SK-N-SH (cell line): Measurements from ENCODE around the gene ZPBP. TPM values are rescaled to one million over a fixed set of nuclear protein-coding genes. Genes with fewer than 3 reads are reported as not detected.

Experiments used
- CTCF ChIA-PET: fragments of 300-600, 350-600 bp; formaldehyde crosslinking; extraction: SDS; loops from one replicate; lab custom pipeline; 2021; lab: Yijun Ruan, JAX
- POLR2A ChIA-PET: fragments of 350-600 bp; sonication (Branson Sonifier 250); formaldehyde crosslinking; extraction: SDS; loops from one replicate; lab custom pipeline; 2020; ENCODE audit warnings: antibody characterized with exemption, inconsistent platforms; lab: Yijun Ruan, JAX
- DNase-seq: peaks from one replicate; pipeline ENCODE4 v3.0.0; 2012
- H2AFZ ChIP-seq: fragments of 200-600 bp; sonication (generic); 2 replicates; pipeline ENCODE4 v1.8.1; 2016; ENCODE audit warnings: antibody characterized with exemption, mild to moderate bottlenecking, low read depth
- H3F3A ChIP-seq: fragments of 200-600 bp; sonication (generic); replicated peaks from 2 replicates; pipeline ENCODE3; 2016; ENCODE audit warnings: antibody characterized with exemption, mild to moderate bottlenecking; ENCODE audit not compliant: insufficient read depth
- H3K27ac ChIP-seq, 2 experiments: fragments of 200-500 bp in 1 of 2; fragments of 200-600 bp in 1 of 2; sonication (Bioruptor generic) in 1 of 2; sonication (generic), shearing (Covaris generic) in 1 of 2; 2 replicates each; pipeline versions ENCODE4 v1.5.1 to v1.6.1; 2014 to 2016; ENCODE audit warnings: low read depth in 2 of 2, inconsistent platforms in 1 of 2, low read length in 1 of 2, mild to moderate bottlenecking in 1 of 2, mixed read lengths in 1 of 2
- H3K27me3 ChIP-seq: fragments of 200-600 bp; sonication (generic), shearing (Covaris generic); 2 replicates; pipeline ENCODE4 v1.6.1; 2016; ENCODE audit warnings: mixed run types; ENCODE audit not compliant: insufficient read depth
- H3K36me3 ChIP-seq, 2 experiments: fragments of 200-500 bp in 1 of 2; fragments of 200-600 bp in 1 of 2; sonication (Bioruptor generic) in 1 of 2; sonication (generic) in 1 of 2; replicated peaks in 1 of 2; 2 replicates each; pipeline versions ENCODE3 to v1.5.1; 2014 to 2016; ENCODE audit warnings: low read length in 1 of 2, mild to moderate bottlenecking in 1 of 2; ENCODE audit not compliant: insufficient read depth in 2 of 2, control insufficient read depth in 1 of 2
- H3K4me1 ChIP-seq, 2 experiments: fragments of 200-500 bp in 1 of 2; fragments of 200-600 bp in 1 of 2; sonication (Bioruptor generic) in 1 of 2; sonication (generic), shearing (Covaris generic) in 1 of 2; 2 replicates each; pipeline versions ENCODE4 v1.5.1 to v1.6.1; 2014 to 2016; ENCODE audit warnings: low read depth in 1 of 2, low read length in 1 of 2, mixed run types in 1 of 2; ENCODE audit not compliant: insufficient read depth in 2 of 2, control insufficient read depth in 1 of 2
- H3K4me2 ChIP-seq: fragments of 200-600 bp; sonication (generic), shearing (Covaris generic); 2 replicates; pipeline ENCODE4 v1.6.1; 2017; ENCODE audit warnings: mixed run types
- H3K4me3 ChIP-seq, 2 experiments: fragments of 200-500 bp in 1 of 2; fragments of 200-600 bp in 1 of 2; sonication (Bioruptor generic) in 1 of 2; sonication (generic), shearing (Covaris generic) in 1 of 2; 2 replicates each; pipeline versions ENCODE4 v1.5.1 to v1.8.1; 2014 to 2016; ENCODE audit warnings: low read depth in 2 of 2, inconsistent platforms in 1 of 2, low read length in 1 of 2, mild to moderate bottlenecking in 1 of 2, mixed read lengths in 1 of 2, moderate library complexity in 1 of 2
- H3K79me2 ChIP-seq: fragments of 200-600 bp; sonication (generic); 2 replicates; pipeline ENCODE4 v1.8.1; 2017; ENCODE audit warnings: mild to moderate bottlenecking; ENCODE audit not compliant: insufficient read depth
- H3K9ac ChIP-seq: fragments of 200-600 bp; sonication (generic); 2 replicates; pipeline ENCODE4 v1.6.1; 2017; ENCODE audit warnings: mixed run types
- H3K9me2 ChIP-seq: fragments of 200-600 bp; sonication (generic); 2 replicates; pipeline ENCODE4 v1.6.1; 2017; ENCODE audit warnings: mixed run types
- H3K9me3 ChIP-seq: fragments of 200-600 bp; sonication (generic); 2 replicates; pipeline ENCODE4 v1.6.1; 2017; ENCODE audit warnings: mixed run types, mild to moderate bottlenecking, moderate library complexity
- H4K20me1 ChIP-seq: fragments of 200-600 bp; sonication (generic); 2 replicates; pipeline ENCODE4 v1.6.1; 2017; ENCODE audit warnings: mild to moderate bottlenecking, mixed run types; ENCODE audit not compliant: insufficient read depth
- CHD2 ChIP-seq: fragments of 150-350 bp; IDR thresholded peaks from 2 replicates; pipeline ENCODE4 v1.6.1; 2018; ENCODE audit warnings: low read length; ENCODE audit not compliant: partially characterized antibody
- EP300 ChIP-seq, 2 experiments: IDR thresholded peaks; 2 replicates each; pipeline versions ENCODE4 v1.4.0 to v1.6.1; 2012; ENCODE audit warnings: borderline replicate concordance in 1 of 2, low read depth in 1 of 2, low read length in 1 of 2
- EZH2phosphoT487 ChIP-seq: fragments of 200-600 bp; sonication (generic); IDR thresholded peaks from 2 replicates; pipeline ENCODE4 v1.6.1; 2017; ENCODE audit warnings: low read depth, mixed run types, mild to moderate bottlenecking, antibody characterized with exemption, moderate library complexity, borderline replicate concordance
- FOXM1 ChIP-seq: IDR thresholded peaks from 2 replicates; pipeline ENCODE4 v1.4.0; 2012; ENCODE audit warnings: low read depth, mild to moderate bottlenecking
- MEF2A ChIP-seq: IDR thresholded peaks from 2 replicates; pipeline ENCODE4 v1.4.0; 2012; ENCODE audit warnings: low read depth, borderline replicate concordance
- POLR2AphosphoS5 ChIP-seq: IDR thresholded peaks from 2 replicates; pipeline ENCODE4 v1.6.1; 2012; ENCODE audit warnings: low read depth, low read length
- RFX5 ChIP-seq: IDR thresholded peaks from 2 replicates; pipeline ENCODE4 v1.6.1; 2012; ENCODE audit warnings: mild to moderate bottlenecking, improper control_type of control experiment, low read length
- RXRA ChIP-seq: IDR thresholded peaks from 2 replicates; pipeline ENCODE4 v1.4.0; 2012; ENCODE audit warnings: low read depth, mild to moderate bottlenecking, borderline replicate concordance
- TCF12 ChIP-seq: IDR thresholded peaks from 2 replicates; pipeline ENCODE4 v1.4.0; 2012
- USF1 ChIP-seq: IDR thresholded peaks from 2 replicates; pipeline ENCODE4 v1.4.0; 2012; ENCODE audit warnings: low read depth, borderline replicate concordance
- ZBTB33 ChIP-seq: IDR thresholded peaks from 2 replicates; pipeline ENCODE4 v1.4.0; 2012; ENCODE audit warnings: low read depth, borderline replicate concordance
- WGBS: methylation state at CpG from one replicate; pipeline ENCODE4 v1.1.6; 2017; ENCODE audit warnings: low lambda C conversion rate; 5-methylcytosine and 5-hydroxymethylcytosine counted together
- polyA plus RNA-seq, 3 experiments: library from polyadenylated mRNA; depleted of rRNA; stranded (reverse); fragments of >200 nt; gene quantifications; 2 replicates each; pipeline ENCODE4 v1.2.3, GENCODE V29; 2012

ZPBP gene
- polyA plus RNA-seq, 1 of the 3 experiments (the other 2 are of a cell fraction) = not detected

- TF ChIP-seq ZBTB33 (no peak), FOXM1 (no peak), TCF12 (no peak)
- TF ChIP-seq, all 33 proteins: peak for 0
These were observed 199.9 kb downstream of the ZPBP start (continued) for GRCh38 chr7:49893131-49893530.

GRCh38 chr7:49892481-49892880 lies 200.6 kb downstream of the ZPBP start:
- Histone ChIP-seq H3K9ac (no peak overlapping the region), H3F3A (no peaks in the 10 kb centered on the region), H3K9me3 (no peaks in the 10 kb centered on the region), H3K4me1 (no peaks in the 10 kb centered on the region), H3K36me3 (no peaks in the 10 kb centered on the region), H3K27me3 (0 out of 2 replicates have a peak, but pooled peaks cover 8% of the 10 kb centered on the region), H4K20me1 (no peaks in the 10 kb centered on the region), H3K79me2 (no peaks in the 10 kb centered on the region), H3K4me2 (no peak overlapping the region), H3K9me2 (peaks cover 6% of the 10 kb centered on the region; the same call in 1 of the 2 replicates), H2AFZ (no peak overlapping the region), H3K27ac (no peak overlapping the region), H3K4me3 (no peak overlapping the region)
- TF ChIP-seq USF1 = no peak
- TF ChIP-seq CHD2 = no peak
- TF ChIP-seq POLR2AphosphoS5 = no peak
- TF ChIP-seq MEF2A = no peak
- TF ChIP-seq EP300 (IDR thresholded peaks at IDR 0.05; ENCODE audit: borderline replicate concordance in 1 of 2, low read depth in 1 of 2, low read length in 1 of 2) = no peak
- no peak for TF ChIP-seq RFX5
- no peak for TF ChIP-seq RXRA
- no peak for TF ChIP-seq EZH2phosphoT487
- TF ChIP-seq FOXM1 = no peak
- ChIA-PET POLR2A (no interaction called here), CTCF (no interaction called here)
- 0% methylated on average over 2 of the region's 2 CpGs for WGBS
- no peak for DNase-seq

Other genes with a start within 250 kb of the ZPBP start
- gene IKZF1, start 211.5 kb upstream of the ZPBP start, polyA plus RNA-seq (2012; rRNA removed) = not detected in 2 replicates